HepG2 (cell line): ENCODE data around the gene CD80. TPM values are rescaled to one million over a fixed set of nuclear protein-coding genes. Genes with fewer than 3 reads are reported as not detected.

Experiments
- ATAC-seq: fragments of 200-7000 bp; cut with Tn5 transposase; 3 replicates; pipeline ENCODE4 v1.9.1; 2020; ENCODE audit warnings: mild to moderate bottlenecking, moderate library complexity
- BruUV-seq: library from RNA; stranded (reverse); fragments of 400-500 nt; replicated peaks from 2 replicates; lab custom pipeline; 2021; lab: Mats Ljungman, UMichigan
- CTCF ChIA-PET: fragments of 300-600 bp; formaldehyde crosslinking; extraction: SDS; loops from one replicate; lab custom pipeline; 2021; ENCODE audit warnings: low total read pairs, inconsistent platforms, low intra/inter-chr PET ratio; lab: Yijun Ruan, JAX
- POLR2A ChIA-PET: fragments of 350-600 bp; sonication (Branson Sonifier 250); formaldehyde crosslinking; loops from one replicate; lab custom pipeline; 2020; ENCODE audit warnings: antibody characterized with exemption, inconsistent platforms; lab: Yijun Ruan, JAX
- DNase-seq: peaks from one replicate; pipeline ENCODE4 v3.0.0-alpha.2; 2015; ENCODE audit warnings: low spot score
- FAIRE-seq: peaks from 3 replicates; lab custom pipeline; 2011; peaks lifted over from hg19 to GRCh38; lab: Jason Lieb, UNC
- H2AFZ ChIP-seq: one replicate; pipeline ENCODE4 v1.6.1; 2011; ENCODE audit warnings: low read length, inconsistent platforms
- H3K27ac ChIP-seq: fragments of 300-600 bp; 3 replicates; pipeline ENCODE4 v1.8.0; 2011; ENCODE audit warnings: mixed run types, mild to moderate bottlenecking, mixed read lengths, low read length, inconsistent platforms; ENCODE audit not compliant: insufficient read depth; ENCODE audit errors: extremely low read length
- H3K27me3 ChIP-seq, 2 experiments: fragments of 200-600 bp in 1 of 2; 2 replicates in 1 of 2; 3 replicates in 1 of 2; pipeline versions ENCODE4 v1.6.0 to v1.8.0; 2011; ENCODE audit warnings: low read length in 2 of 2, mild to moderate bottlenecking in 2 of 2, moderate library complexity in 2 of 2, inconsistent platforms in 1 of 2; ENCODE audit not compliant: insufficient read depth in 2 of 2, control insufficient read depth in 1 of 2
- H3K36me3 ChIP-seq, 2 experiments: fragments of 200-600 bp in 1 of 2; replicated peaks in 1 of 2; 2 replicates in 1 of 2; 3 replicates in 1 of 2; pipeline versions ENCODE4 v1.5.1 to v1.8.0; 2011; ENCODE audit warnings: low read length in 2 of 2, inconsistent platforms in 1 of 2; ENCODE audit not compliant: insufficient read depth in 2 of 2, control insufficient read depth in 1 of 2
- H3K4me1 ChIP-seq: 2 replicates; pipeline ENCODE4 v1.5.1; 2012; ENCODE audit warnings: low read length, inconsistent platforms; ENCODE audit not compliant: insufficient read depth
- H3K4me2 ChIP-seq: 2 replicates; pipeline ENCODE4 v1.6.0; 2011; ENCODE audit warnings: low read depth, low read length, inconsistent platforms
- H3K4me3 ChIP-seq, 3 experiments: fragments of 200-600 bp in 1 of 3; sonication (generic), shearing (Covaris generic) in 1 of 3; replicated peaks in 1 of 3; 2 replicates each; pipeline ENCODE4 v1.5.1; 2011 to 2016; ENCODE audit warnings: low read length in 3 of 3, inconsistent platforms in 2 of 3, low read depth in 2 of 3, mild to moderate bottlenecking in 2 of 3, control low read depth in 1 of 3, mixed read lengths in 1 of 3; ENCODE audit not compliant: insufficient read depth in 1 of 3
- H3K79me2 ChIP-seq: one replicate; pipeline ENCODE4 v1.6.1; 2011; ENCODE audit warnings: low read length, inconsistent platforms; ENCODE audit not compliant: insufficient read depth
- H3K9ac ChIP-seq: 2 replicates; pipeline ENCODE4 v1.6.0; 2011; ENCODE audit warnings: mild to moderate bottlenecking, low read depth, low read length, inconsistent platforms; ENCODE audit not compliant: insufficient read depth
- H3K9me3 ChIP-seq: 2 replicates; pipeline ENCODE4 v1.5.1; 2012; ENCODE audit warnings: mild to moderate bottlenecking, low read length
- H4K20me1 ChIP-seq: 2 replicates; pipeline ENCODE4 v1.6.0; 2011; ENCODE audit warnings: inconsistent platforms, mild to moderate bottlenecking, low read length, moderate library complexity; ENCODE audit not compliant: insufficient read depth
- AKAP8 ChIP-seq: sonication (generic); formaldehyde crosslinking; IDR thresholded peaks from 2 replicates; pipeline ENCODE4 v1.5.1; 2020; ENCODE audit warnings: mild to moderate bottlenecking, missing genetic modification reagents
- HDAC2 ChIP-seq: sonication (generic); formaldehyde crosslinking; IDR thresholded peaks from 2 replicates; pipeline ENCODE4 v1.4.0; 2020; ENCODE audit warnings: missing genetic modification reagents
- HOXA9 ChIP-seq: sonication (generic); formaldehyde crosslinking; IDR thresholded peaks from 2 replicates; pipeline ENCODE4 v1.8.1; 2022; ENCODE audit warnings: missing genetic modification reagents, mild to moderate bottlenecking, moderate library complexity, borderline replicate concordance
- ISL2 ChIP-seq: sonication (generic); formaldehyde crosslinking; IDR thresholded peaks from 2 replicates; pipeline ENCODE4 v1.5.0; 2020; ENCODE audit warnings: missing genetic modification reagents
- KDM1A ChIP-seq: IDR thresholded peaks from 2 replicates; pipeline ENCODE4 v1.6.1; 2016; ENCODE audit warnings: missing compliant biosample characterization
- KMT2B ChIP-seq: IDR thresholded peaks from 2 replicates; pipeline ENCODE4 v1.6.1; 2016; ENCODE audit warnings: missing genetic modification reagents, missing compliant biosample characterization
- PHF8 ChIP-seq: sonication (generic); formaldehyde crosslinking; IDR thresholded peaks from 2 replicates; pipeline ENCODE4 v1.5.0; 2020; ENCODE audit warnings: missing genetic modification reagents
- RAD21 ChIP-seq: fragments of 450-650 bp; formaldehyde crosslinking; IDR thresholded peaks from 2 replicates; pipeline ENCODE4 v1.5.0; 2020; ENCODE audit warnings: mild to moderate bottlenecking
- SP5 ChIP-seq: IDR thresholded peaks from 2 replicates; pipeline ENCODE4 v1.6.1; 2016; ENCODE audit warnings: low read depth, borderline replicate concordance
- TBX2 ChIP-seq: sonication (generic); formaldehyde crosslinking; IDR thresholded peaks from 2 replicates; pipeline ENCODE4 v1.5.0; 2020; ENCODE audit warnings: missing genetic modification reagents, mild to moderate bottlenecking, borderline replicate concordance
- ZBTB38 ChIP-seq: sonication (generic); formaldehyde crosslinking; IDR thresholded peaks from 2 replicates; pipeline ENCODE4 v1.5.1; 2020; ENCODE audit warnings: mild to moderate bottlenecking, missing genetic modification reagents
- ZNF605 ChIP-seq: sonication (generic); formaldehyde crosslinking; IDR thresholded peaks from 2 replicates; pipeline ENCODE4 v1.8.0; 2022; ENCODE audit warnings: mild to moderate bottlenecking, missing genetic modification reagents
- ZNF883 ChIP-seq: sonication (generic); formaldehyde crosslinking; IDR thresholded peaks from 2 replicates; pipeline ENCODE4 v1.5.1; 2020; ENCODE audit warnings: mild to moderate bottlenecking, missing genetic modification reagents; ENCODE audit errors: not compliant biosample characterization
- WGBS: methylation state at CpG from one replicate; pipeline ENCODE4 v1.1.6; 2017; ENCODE audit warnings: low lambda C conversion rate; 5-methylcytosine and 5-hydroxymethylcytosine counted together
- in situ Hi-C: cut with HindIII; loops from 2 replicates; pipeline ENCODE4 v1.10.0; 2017; ENCODE audit warnings: low pct_unique_long_range_greater_than_20kb; ENCODE audit not compliant: extremely low pct_ligation_motif_present
- intact Hi-C: fragments of 100-400 bp; cut with micrococcal nuclease; formaldehyde crosslinking; loops from one replicate; pipeline ENCODE4 v1.10.0; 2022; ENCODE audit not compliant: unreplicated experiment
- polyA plus RNA-seq, 8 experiments: library from polyadenylated mRNA; depleted of rRNA in 3 of 8; stranded (reverse) in 7 of 8; unstranded in 1 of 8; fragments of >200 nt; fragmentation: Illumina TruSeq in 4 of 8; extraction: Trizol in 4 of 8; gene quantifications; 2 replicates each; pipeline versions ENCODE4 v1.2.1 to v1.2.3, GENCODE V29; 2011 to 2016; ENCODE audit warnings: low read depth in 4 of 8, missing spikeins in 1 of 8, mixed read lengths in 1 of 8; ENCODE audit not compliant: insufficient read depth in 1 of 8
- total RNA-seq, 5 experiments: library from RNA; depleted of rRNA; stranded (reverse); fragments of >200 nt; fragmentation: Illumina TruSeq; extraction: Trizol; gene quantifications; 2 replicates each; pipeline ENCODE4 v1.2.3, GENCODE V29; 2016; ENCODE audit warnings: low read depth in 1 of 5
- TF ChIP-seq, protein P1 (sequence below): sonication (generic); formaldehyde crosslinking; IDR thresholded peaks from 2 replicates; pipeline ENCODE4 v1.5.1; 2020; ENCODE audit warnings: missing genetic modification reagents, mild to moderate bottlenecking, borderline replicate concordance
- TF ChIP-seq, protein P2 (sequence below): sonication (generic); formaldehyde crosslinking; conservative IDR thresholded peaks from 2 replicates; pipeline ENCODE4 v1.8.0; 2022; ENCODE audit warnings: low read depth, missing genetic modification reagents
- TF ChIP-seq, protein P3 (sequence below): sonication (generic); formaldehyde crosslinking; IDR thresholded peaks from 2 replicates; pipeline ENCODE4 v1.4.0; 2020; ENCODE audit warnings: missing genetic modification reagents

The CD80 gene
- total and polyA plus RNA-seq, 2 of the 13 experiments (the other 11 are each of a cell fraction or from before 2014, with no cell fraction given): not detected

DNA sequence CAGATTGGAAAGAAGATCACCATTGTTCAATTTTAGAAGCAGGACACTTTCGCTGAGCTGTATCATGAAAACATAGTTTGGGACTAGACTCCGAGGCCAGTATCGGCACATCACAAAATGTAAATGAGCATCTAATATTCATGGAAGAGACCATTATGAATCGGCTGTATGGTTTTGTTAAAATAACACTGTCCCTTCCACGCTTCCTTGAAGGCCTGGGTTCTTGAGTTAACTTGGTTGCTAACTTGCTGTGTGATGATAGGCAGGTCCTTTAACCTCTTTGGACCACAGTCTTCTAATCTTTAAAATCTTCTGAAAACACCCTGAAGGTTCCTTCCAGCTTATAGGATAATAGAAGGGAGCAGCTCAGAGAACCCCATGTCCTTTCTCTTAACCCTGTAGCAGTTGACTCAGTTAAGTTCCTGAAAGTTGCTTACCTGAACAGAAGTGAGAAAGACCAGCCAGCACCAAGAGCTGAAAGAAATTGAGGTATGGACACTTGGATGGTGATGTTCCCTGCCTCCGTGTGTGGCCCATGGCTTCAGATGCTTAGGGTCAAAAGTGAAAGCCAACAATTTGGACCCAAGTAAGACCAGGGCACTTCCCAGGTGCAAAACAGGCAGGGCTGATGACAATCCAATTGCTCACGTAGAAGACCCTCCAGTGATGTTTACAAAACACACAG, 2.1 kb downstream of the CD80 start:
- Histone ChIP-seq H3K27ac (no peak overlapping the region), H3K27me3 (peaks cover 0 to 12% of the 10 kb centered on the region in 2 experiments; a peak in 2 of 5 replicates), H4K20me1 (no peaks in the 10 kb centered on the region), H3K4me1 (no peaks in the 10 kb centered on the region), H2AFZ (no peak overlapping the region), H3K36me3 (no peaks in the 10 kb centered on the region), H3K79me2 (no peaks in the 10 kb centered on the region), H3K9me3 (no peaks in the 10 kb centered on the region), H3K4me2 (no peak overlapping the region), H3K4me3 (no peak overlapping the region), H3K9ac (no peak overlapping the region)
- POLR2A ChIA-PET: no interaction called here
- ATAC-seq (no peak), FAIRE-seq (no peak), DNase-seq (no peak)
- in situ Hi-C loops (no loop called here), intact Hi-C loops (no loop called here)
- CTCF ChIA-PET: no interaction called here
- no peak for TF ChIP-seq AKAP8 (CRISPR knock-in tag)
- no peak for TF ChIP-seq PHF8 (CRISPR knock-in tag)
- TF ChIP-seq ZNF605: no peak
- TF ChIP-seq RAD21 (CRISPR knock-in tag): no peak
- TF ChIP-seq, protein P1, sequence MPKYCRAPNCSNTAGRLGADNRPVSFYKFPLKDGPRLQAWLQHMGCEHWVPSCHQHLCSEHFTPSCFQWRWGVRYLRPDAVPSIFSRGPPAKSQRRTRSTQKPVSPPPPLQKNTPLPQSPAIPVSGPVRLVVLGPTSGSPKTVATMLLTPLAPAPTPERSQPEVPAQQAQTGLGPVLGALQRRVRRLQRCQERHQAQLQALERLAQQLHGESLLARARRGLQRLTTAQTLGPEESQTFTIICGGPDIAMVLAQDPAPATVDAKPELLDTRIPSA (CRISPR knock-in tag): no peak
- no peak for TF ChIP-seq ISL2
- TF ChIP-seq ZBTB38: no peak
- TF ChIP-seq HOXA9: no peak
- no peak for TF ChIP-seq TBX2 (CRISPR knock-in tag)
- TF ChIP-seq ZNF883 (CRISPR knock-in tag): no peak
- TF ChIP-seq KMT2B (CRISPR knock-in tag): no peak
- TF ChIP-seq, protein P2, sequence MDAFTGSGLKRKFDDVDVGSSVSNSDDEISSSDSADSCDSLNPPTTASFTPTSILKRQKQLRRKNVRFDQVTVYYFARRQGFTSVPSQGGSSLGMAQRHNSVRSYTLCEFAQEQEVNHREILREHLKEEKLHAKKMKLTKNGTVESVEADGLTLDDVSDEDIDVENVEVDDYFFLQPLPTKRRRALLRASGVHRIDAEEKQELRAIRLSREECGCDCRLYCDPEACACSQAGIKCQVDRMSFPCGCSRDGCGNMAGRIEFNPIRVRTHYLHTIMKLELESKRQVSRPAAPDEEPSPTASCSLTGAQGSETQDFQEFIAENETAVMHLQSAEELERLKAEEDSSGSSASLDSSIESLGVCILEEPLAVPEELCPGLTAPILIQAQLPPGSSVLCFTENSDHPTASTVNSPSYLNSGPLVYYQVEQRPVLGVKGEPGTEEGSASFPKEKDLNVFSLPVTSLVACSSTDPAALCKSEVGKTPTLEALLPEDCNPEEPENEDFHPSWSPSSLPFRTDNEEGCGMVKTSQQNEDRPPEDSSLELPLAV (CRISPR knock-in tag): no peak
- TF ChIP-seq KDM1A (CRISPR knock-in tag): no peak
- TF ChIP-seq SP5 (CRISPR knock-in tag): no peak
- TF ChIP-seq HDAC2 (CRISPR knock-in tag): no peak
- TF ChIP-seq, protein P3, sequence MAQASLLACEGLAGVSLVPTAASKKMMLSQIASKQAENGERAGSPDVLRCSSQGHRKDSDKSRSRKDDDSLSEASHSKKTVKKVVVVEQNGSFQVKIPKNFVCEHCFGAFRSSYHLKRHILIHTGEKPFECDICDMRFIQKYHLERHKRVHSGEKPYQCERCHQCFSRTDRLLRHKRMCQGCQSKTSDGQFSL (CRISPR knock-in tag): no peak
- WGBS: 39% methylated on average over 7 of the region's 7 CpGs
- BruUV-seq: no TSS peak
